ENCODE measurements around the gene ADAMTS8.

Gene ADAMTS8

GRCh38 chr11:130383344-130384211 lies 44.8 kb downstream of the ADAMTS8 start:
- TF ChIP-seq EZH2phosphoT487 (IDR thresholded peaks at IDR 0.05; ENCODE audit: low read length) (no peak), EZH2 (optimal IDR thresholded peaks at IDR 0.05; ENCODE audit: low read depth, low read length) (no peak), CTCF (IDR thresholded peaks at IDR 0.05; ENCODE audit: low read length) (no peak)
- H3K36me3 ChIP-seq (replicated peaks; ENCODE audit: insufficient read depth, low read length), result no peaks in the 10 kb centered on the region
- no peak overlapping the region for H3K4me2 ChIP-seq (ENCODE audit: low read depth, low read length)

GRCh38 chr11:130381317-130381716 lies 47.1 kb downstream of the ADAMTS8 start:
- no peak overlapping the region for H3K4me2 ChIP-seq (ENCODE audit: low read depth, low read length)
- no peaks in the 10 kb centered on the region for H4K20me1 ChIP-seq (ENCODE audit: insufficient read depth, low read length)
- no peaks in the 10 kb centered on the region for H3K27me3 ChIP-seq (replicated peaks; ENCODE audit: insufficient read depth, low read length)
- TF ChIP-seq EZH2phosphoT487 (IDR thresholded peaks at IDR 0.05; ENCODE audit: low read length) (no peak), CTCF (IDR thresholded peaks at IDR 0.05; ENCODE audit: low read length) (no peak), EZH2 (optimal IDR thresholded peaks at IDR 0.05; ENCODE audit: low read depth, low read length) (no peak)
- no peaks in the 10 kb centered on the region for H3K36me3 ChIP-seq (replicated peaks; ENCODE audit: insufficient read depth, low read length)
- H2AFZ ChIP-seq (ENCODE audit: low read length), result no peak overlapping the region
- no peaks in the 10 kb centered on the region for H3K9me2 ChIP-seq (replicated peaks; ENCODE audit: insufficient read depth, low read length)
- no peak overlapping the region for H3K27ac ChIP-seq (ENCODE audit: low read length)
- H3K79me2 ChIP-seq (ENCODE audit: low read length), result no peaks in the 10 kb centered on the region
- DNase-seq, result no peak
- H3K4me1 ChIP-seq (ENCODE audit: low read length), result no peaks in the 10 kb centered on the region
- H3F3A ChIP-seq (ENCODE audit: insufficient read depth, low read length), result no peaks in the 10 kb centered on the region
- H3K9me3 ChIP-seq (replicated peaks; ENCODE audit: insufficient read depth, low read length), result no peaks in the 10 kb centered on the region
- no peak overlapping the region for H3K9ac ChIP-seq (ENCODE audit: low read length)
- no peak overlapping the region for H3K4me3 ChIP-seq (ENCODE audit: low read length)

More at GRCh38 chr11:130383344-130384211, 44.8 kb downstream of the ADAMTS8 start:
- Histone ChIP-seq H4K20me1 (ENCODE audit: insufficient read depth, low read length) (no peaks in the 10 kb centered on the region), H3K9me2 (replicated peaks; ENCODE audit: insufficient read depth, low read length) (no peaks in the 10 kb centered on the region), H3K9me3 (replicated peaks; ENCODE audit: insufficient read depth, low read length) (no peaks in the 10 kb centered on the region), H3K27ac (ENCODE audit: low read length) (no peak overlapping the region), H3K9ac (ENCODE audit: low read length) (no peak overlapping the region), H3K79me2 (ENCODE audit: low read length) (no peaks in the 10 kb centered on the region), H3K27me3 (replicated peaks; ENCODE audit: insufficient read depth, low read length) (no peaks in the 10 kb centered on the region), H2AFZ (ENCODE audit: low read length) (no peak overlapping the region), H3K4me3 (ENCODE audit: low read length) (no peak overlapping the region), H3K4me1 (ENCODE audit: low read length) (no peaks in the 10 kb centered on the region), H3F3A (ENCODE audit: insufficient read depth, low read length) (no peaks in the 10 kb centered on the region)
- DNase-seq, result no peak

GRCh38 chr11:130380778-130381177 lies 47.6 kb downstream of the ADAMTS8 start:
- no peak for TF ChIP-seq EZH2phosphoT487 (IDR thresholded peaks at IDR 0.05; ENCODE audit: low read length)
- TF ChIP-seq EZH2 (optimal IDR thresholded peaks at IDR 0.05; ENCODE audit: low read depth, low read length), result no peak
- TF ChIP-seq CTCF (IDR thresholded peaks at IDR 0.05; ENCODE audit: low read length), result no peak
- H3K4me2 ChIP-seq (ENCODE audit: low read depth, low read length), result no peak overlapping the region

More at GRCh38 chr11:130380778-130381177, 47.6 kb downstream of the ADAMTS8 start:
- Histone ChIP-seq H3K4me1 (ENCODE audit: low read length) (no peaks in the 10 kb centered on the region), H3F3A (ENCODE audit: insufficient read depth, low read length) (no peaks in the 10 kb centered on the region), H3K9me2 (replicated peaks; ENCODE audit: insufficient read depth, low read length) (no peaks in the 10 kb centered on the region), H3K79me2 (ENCODE audit: low read length) (no peaks in the 10 kb centered on the region), H3K36me3 (replicated peaks; ENCODE audit: insufficient read depth, low read length) (no peaks in the 10 kb centered on the region), H3K9ac (ENCODE audit: low read length) (no peak overlapping the region), H3K27ac (ENCODE audit: low read length) (no peak overlapping the region), H2AFZ (ENCODE audit: low read length) (no peak overlapping the region), H3K9me3 (replicated peaks; ENCODE audit: insufficient read depth, low read length) (no peaks in the 10 kb centered on the region), H3K4me3 (ENCODE audit: low read length) (no peak overlapping the region), H4K20me1 (ENCODE audit: insufficient read depth, low read length) (no peaks in the 10 kb centered on the region), H3K27me3 (replicated peaks; ENCODE audit: insufficient read depth, low read length) (no peaks in the 10 kb centered on the region)
- DNase-seq, result no peak

All from MM.1S (cell line).